ENCODE measurements around the gene LIPT2. TPM values are rescaled to one million over a fixed set of nuclear protein-coding genes. Genes with fewer than 3 reads are reported as not detected.
A peak's percentile ranks its signal among the peaks of the same experiment; 100 is the strongest.

LIPT2 gene
- polyA plus RNA-seq, 1 experiment: 2.1 TPM

DNA sequence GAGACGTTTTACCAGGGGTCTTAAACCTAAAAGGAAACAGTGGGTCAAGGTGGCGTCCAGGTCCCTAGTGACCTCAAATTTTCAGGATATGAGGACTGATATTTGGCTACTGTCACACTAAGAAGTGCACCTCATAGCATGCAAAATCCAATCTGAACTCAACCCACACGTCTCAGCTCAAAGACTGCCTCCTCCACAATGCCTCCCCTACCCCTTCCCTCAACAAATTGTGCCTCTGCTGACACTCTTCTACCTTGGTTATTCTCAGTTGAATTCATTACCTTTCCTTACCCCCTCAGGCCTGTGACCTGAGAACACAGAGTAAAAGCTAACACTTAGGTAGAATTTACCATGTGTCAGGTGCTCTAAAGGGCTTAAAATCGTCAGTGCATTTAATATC, 12.4 kb upstream of the LIPT2 start:
- peaks cover 4% of the 10 kb centered on the region; the same call in 1 of the 2 replicates for H3K9me3 ChIP-seq (ENCODE audit: control insufficient read depth, insufficient read depth, low read length)
- TF ChIP-seq, protein P1, sequence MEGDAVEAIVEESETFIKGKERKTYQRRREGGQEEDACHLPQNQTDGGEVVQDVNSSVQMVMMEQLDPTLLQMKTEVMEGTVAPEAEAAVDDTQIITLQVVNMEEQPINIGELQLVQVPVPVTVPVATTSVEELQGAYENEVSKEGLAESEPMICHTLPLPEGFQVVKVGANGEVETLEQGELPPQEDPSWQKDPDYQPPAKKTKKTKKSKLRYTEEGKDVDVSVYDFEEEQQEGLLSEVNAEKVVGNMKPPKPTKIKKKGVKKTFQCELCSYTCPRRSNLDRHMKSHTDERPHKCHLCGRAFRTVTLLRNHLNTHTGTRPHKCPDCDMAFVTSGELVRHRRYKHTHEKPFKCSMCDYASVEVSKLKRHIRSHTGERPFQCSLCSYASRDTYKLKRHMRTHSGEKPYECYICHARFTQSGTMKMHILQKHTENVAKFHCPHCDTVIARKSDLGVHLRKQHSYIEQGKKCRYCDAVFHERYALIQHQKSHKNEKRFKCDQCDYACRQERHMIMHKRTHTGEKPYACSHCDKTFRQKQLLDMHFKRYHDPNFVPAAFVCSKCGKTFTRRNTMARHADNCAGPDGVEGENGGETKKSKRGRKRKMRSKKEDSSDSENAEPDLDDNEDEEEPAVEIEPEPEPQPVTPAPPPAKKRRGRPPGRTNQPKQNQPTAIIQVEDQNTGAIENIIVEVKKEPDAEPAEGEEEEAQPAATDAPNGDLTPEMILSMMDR (IDR thresholded peaks at IDR 0.05; ENCODE audit: low read depth, low read length): no peak
- ChIA-PET POLR2A (interaction anchor here (1.1 kb wide), 1 partner anchor 13 kb away, joined by 4 read pairs; the partner anchor contains the start of gene LIPT2), CTCF (no interaction called here)
- H3K27ac ChIP-seq (ENCODE audit: low read depth, low read length): no peak overlapping the region
- DNase-seq (ENCODE audit: low read depth, low spot score): no peak
- H3K27me3 ChIP-seq (ENCODE audit: control insufficient read depth, insufficient read depth, low read length): peaks cover 6% of the 10 kb centered on the region
- H3K4me3 ChIP-seq (ENCODE audit: low read depth, low read length): no peak overlapping the region

DNA sequence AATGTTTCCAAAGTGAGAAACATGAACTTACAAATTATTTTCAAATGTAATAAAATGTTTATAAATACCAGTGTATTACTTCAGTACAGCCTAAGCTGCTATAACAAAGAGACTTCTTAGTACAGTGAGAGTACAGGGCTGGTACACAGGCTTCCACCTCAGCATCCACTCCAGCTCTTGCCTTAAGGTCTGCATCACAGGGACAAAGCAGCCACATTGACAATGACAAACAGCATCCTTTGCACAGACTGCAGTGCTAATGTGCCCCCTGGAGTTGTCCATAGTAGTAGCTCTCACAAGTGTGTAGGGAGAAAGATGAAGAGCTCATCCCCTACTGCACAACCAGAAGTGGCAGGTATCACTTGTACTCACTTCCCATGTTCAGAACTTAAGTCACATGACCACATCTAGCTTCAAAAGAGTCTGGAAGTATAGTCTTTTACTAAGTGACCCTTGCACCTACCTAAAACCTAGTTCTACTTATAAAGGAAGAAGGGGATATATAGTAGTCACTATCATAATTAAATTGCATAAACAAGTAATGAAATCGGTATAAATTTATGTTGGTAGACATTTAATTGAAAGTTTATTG, 10.7 kb upstream of the LIPT2 start:
- no peak for DNase-seq (ENCODE audit: low read depth, low spot score)
- Histone ChIP-seq H3K9me3 (ENCODE audit: control insufficient read depth, insufficient read depth, low read length) (peaks cover 4% of the 10 kb centered on the region; the same call in 1 of the 2 replicates), H3K27me3 (ENCODE audit: control insufficient read depth, insufficient read depth, low read length) (no peaks in the 10 kb centered on the region), H3K4me3 (ENCODE audit: low read depth, low read length) (no peak overlapping the region), H3K27ac (ENCODE audit: low read depth, low read length) (no peak overlapping the region)
- POLR2A ChIA-PET: no interaction called here
- TF ChIP-seq, protein P1 (IDR thresholded peaks at IDR 0.05; ENCODE audit: low read depth, low read length): no peak
- CTCF ChIA-PET: no interaction called here

DNA sequence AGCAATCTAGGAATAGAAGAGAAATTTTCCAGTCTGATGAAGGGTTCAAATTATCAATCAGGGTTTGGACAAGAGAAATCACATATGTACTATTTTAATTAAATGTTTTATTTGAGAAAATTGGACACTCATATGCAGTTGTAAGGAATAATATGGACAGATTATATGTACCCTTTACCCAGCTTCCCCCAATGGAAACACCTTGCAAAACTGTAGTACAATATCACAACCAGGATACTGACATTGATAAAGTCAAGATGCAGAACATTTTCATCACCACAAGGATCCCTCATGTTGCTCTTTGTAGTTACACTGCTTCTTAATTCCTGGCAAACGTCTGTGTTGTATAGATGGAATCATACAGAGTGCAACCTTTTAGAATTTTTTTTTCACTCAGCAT, 1.4 kb upstream of the LIPT2 start:
- TF ChIP-seq, protein P1 (IDR thresholded peaks at IDR 0.05; ENCODE audit: low read depth, low read length): no peak
- DNase-seq (ENCODE audit: low read depth, low spot score): no peak
- Histone ChIP-seq H3K9me3 (ENCODE audit: control insufficient read depth, insufficient read depth, low read length) (no peaks in the 10 kb centered on the region), H3K4me3 (ENCODE audit: low read depth, low read length) (no peak overlapping the region), H3K27ac (ENCODE audit: low read depth, low read length) (no peak overlapping the region), H3K27me3 (ENCODE audit: control insufficient read depth, insufficient read depth, low read length) (no peaks in the 10 kb centered on the region)
- POLR2A ChIA-PET: no interaction called here
- CTCF ChIA-PET: interaction anchor here (0.6 to 1.1 kb wide), 3 partner anchors 105 to 444 kb away, joined by 3 to 7 read pairs (median 4); no protein-coding TSS in a partner anchor

DNA sequence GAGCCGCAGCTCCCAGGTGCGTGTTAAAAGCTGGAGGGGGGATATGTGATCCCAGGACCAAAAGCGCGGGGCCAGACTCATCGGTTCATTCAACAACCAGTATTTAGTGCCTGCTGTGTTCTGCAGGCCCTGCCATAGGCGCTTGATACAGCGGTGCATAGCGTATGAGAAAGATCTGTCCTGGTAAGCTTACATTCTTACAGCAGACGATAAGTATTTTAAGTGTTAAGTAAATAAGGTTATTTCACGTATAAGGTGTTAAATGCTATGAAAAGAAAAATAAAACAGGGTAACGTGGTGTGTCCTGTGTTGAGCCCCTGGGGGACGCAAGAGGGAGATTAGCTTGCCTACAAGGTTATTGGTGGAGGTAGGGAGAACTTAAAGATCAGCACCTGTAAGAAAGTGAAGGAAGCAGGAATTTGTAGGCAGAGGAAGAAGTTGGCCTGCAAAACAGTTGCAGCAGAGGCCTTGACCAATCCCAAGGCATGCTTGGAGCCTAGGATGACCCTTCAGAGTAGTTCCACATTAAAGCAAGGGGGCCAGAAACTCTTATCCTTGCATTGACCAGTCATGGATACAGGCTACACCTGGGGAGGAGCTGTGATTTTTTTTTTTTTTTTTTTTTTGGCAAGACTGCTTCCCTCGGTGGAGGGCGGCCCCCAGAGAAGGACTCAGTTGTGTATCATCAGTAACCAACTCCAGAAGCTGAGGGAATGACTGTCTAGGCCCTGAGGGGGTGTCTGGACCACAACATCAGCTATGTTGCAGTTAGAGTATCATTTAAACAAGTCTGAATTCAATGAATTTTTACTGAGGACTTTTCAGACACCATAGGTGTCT, 487 bp upstream of the LIPT2 start:
- ChIA-PET CTCF (interaction anchor here (0.6 to 1.4 kb wide), 7 partner anchors 9 to 443 kb away, joined by 3 to 7 read pairs (median 4); no protein-coding TSS in a partner anchor), POLR2A (interaction anchor here (1.1 to 1.9 kb wide), 4 partner anchors 13 to 246 kb away, joined by 3 to 11 read pairs (median 4); no protein-coding TSS in a partner anchor)
- no peak overlapping the region for H3K27ac ChIP-seq (ENCODE audit: low read depth, low read length)
- TF ChIP-seq, protein P1 (IDR thresholded peaks at IDR 0.05; ENCODE audit: low read depth, low read length): no peak
- H3K4me3 ChIP-seq (ENCODE audit: low read depth, low read length): peak overlapping the region; percentile 70
- DNase-seq (ENCODE audit: low read depth, low spot score): no peak
- H3K27me3 ChIP-seq (ENCODE audit: control insufficient read depth, insufficient read depth, low read length): no peaks in the 10 kb centered on the region
- H3K9me3 ChIP-seq (ENCODE audit: control insufficient read depth, insufficient read depth, low read length): no peaks in the 10 kb centered on the region
